ENCODE data around the gene DDR2.

Gene DDR2

DNA sequence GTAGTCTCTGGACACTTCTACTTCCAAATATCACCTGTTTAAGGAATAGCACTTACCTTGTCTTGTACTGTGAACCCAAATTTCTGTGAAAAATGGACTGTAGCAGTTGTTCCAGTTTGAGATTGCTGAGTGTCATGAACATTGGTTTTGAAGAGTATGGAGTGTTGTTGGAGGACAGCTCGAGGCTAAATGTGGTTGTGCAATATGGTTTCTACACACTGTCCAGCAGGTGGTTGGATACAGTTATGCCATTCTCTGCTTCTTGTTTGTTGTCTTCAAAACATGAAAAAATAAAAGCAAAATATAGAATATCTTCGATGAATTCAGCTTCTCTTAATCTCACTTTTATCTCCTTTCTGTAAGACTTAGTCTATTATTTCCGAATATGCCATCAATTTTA is 67.1 kb downstream of the DDR2 start:
- DNase-seq (ENCODE audit: low spot score) = no peak

DNA sequence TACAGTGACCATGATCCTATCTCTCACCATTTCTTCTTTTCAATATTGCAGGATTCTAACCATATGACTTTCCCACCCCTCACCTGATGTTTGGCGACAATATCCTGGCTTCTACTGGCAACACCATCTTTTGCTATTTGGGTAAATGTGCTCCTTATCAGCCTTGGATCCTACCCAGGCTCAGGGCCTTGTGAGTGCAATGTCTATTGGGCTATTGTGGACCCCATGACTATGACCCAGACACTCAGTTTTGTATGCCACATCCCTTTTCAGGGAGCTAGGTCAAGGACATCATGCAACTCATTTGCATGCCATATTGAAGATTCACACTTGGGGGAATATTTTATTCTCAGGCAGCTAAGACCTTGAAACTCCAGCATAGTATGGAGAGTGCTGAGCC is 67.9 kb downstream of the DDR2 start:
- DNase-seq (ENCODE audit: low spot score) = no peak

DNA sequence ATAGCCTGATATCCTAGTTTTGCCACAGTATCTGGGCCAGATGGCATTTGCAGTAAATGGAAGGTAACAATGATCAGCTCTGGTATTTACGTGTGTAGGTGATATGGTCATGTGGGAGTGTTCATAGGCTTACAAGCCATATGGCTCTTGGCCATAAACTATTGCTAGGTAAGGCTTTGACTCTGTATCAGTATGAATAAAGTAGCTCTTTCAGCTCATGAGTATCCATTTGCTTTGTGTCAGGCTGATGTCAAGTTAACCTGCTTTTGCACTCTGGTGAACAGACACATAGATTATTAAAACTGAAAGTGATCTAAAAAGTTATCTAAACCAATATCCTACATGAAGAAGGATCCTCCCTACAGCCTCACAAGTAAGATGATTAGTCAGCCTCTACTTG is 69.0 kb downstream of the DDR2 start:
- no peak for DNase-seq (ENCODE audit: low spot score)

DNA sequence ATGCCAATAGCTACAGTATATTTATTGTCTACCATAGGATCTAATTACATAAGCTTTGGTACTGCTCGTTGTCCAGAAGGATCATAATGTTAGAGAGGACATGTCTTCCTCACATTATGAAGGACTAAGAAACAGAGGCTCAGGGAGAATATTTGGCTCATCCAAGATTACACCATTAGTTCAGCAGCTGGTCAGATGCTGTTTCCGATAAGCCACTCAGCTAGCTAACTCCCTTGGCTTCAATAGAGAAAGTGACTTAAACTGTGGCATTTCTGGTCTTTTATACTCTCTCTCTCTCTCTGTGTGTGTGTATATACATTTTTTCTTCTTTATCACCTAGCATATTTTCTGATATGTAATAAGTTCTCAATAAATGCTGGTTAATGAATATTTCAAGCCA is 70.4 kb downstream of the DDR2 start:
- no peak for DNase-seq (ENCODE audit: low spot score)

DNA sequence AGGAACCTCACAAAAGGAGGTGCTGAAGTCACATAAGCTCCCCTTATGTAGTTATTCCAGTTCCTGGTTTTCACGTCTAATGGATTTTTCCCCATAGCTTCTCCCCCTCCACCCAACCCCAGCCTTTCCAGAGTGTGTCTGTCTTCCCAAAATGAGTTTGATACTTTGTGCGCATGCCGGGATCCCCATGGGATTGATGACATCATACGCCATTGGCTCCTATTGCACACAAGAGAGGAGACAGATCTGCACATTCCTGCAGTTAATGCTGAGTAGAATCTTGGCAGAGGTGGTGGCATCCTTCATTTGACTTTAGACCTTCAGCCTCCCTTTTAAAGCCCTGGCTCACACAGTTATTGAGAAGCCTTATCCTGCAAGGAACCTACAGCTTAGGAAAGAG is 71.4 kb downstream of the DDR2 start:
- no peak for DNase-seq (ENCODE audit: low spot score)

DNA sequence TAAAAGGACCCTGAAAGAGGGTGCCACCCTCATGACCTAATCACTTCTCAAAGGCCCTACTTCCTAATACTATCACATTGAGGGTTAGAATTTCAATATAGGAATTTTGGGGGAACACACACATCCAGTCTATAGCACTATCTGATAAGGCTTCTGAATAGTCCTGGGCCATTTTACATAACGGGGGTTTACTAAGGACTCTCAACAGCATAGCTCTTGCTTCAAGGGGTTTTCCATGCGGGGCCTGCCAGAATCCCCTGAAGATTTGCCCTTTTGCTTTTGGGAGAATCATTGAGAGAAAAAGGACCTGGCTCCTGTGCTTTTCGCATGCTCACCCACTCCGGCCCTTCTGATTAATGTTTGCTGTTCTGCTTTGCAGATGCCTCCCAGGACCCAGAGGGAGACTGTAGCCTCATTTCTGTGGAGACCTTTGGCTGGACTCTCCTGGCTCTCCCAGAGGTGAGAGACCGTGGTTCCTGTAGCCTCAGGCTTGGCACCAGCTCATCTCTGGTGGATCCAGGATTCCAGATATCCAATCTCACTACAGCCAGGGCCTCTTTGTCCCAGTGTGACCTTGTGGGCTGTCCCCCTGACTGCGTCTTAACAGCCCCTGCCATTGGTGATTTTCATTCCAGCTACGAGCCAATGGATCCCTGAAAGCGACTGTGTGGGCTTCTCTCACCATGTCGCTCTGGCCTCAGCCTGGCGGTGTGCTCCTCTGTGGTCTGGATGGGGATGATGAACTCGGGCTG is 72.6 kb downstream of the DDR2 start:
- DNase-seq (ENCODE audit: low spot score) = no peak

DNA sequence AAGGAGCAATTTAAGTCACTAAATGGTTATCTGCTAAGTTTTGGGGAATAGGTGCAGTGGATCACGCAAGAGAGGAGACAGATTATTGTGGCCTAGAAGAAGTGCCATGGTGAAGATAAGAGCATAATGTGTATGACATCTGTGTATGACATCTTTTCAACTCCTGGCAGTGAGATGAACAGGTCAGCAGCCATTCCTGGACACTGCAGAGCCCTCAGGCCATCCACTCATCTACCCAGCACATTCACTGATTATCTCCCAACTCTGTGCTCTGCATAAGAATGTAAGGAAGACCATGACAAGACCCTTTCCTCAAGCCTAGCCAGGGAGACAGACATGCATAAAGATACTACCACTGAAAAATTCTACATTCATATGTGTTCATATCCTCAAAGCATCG is 73.7 kb downstream of the DDR2 start:
- no peak for DNase-seq (ENCODE audit: low spot score)

DNA sequence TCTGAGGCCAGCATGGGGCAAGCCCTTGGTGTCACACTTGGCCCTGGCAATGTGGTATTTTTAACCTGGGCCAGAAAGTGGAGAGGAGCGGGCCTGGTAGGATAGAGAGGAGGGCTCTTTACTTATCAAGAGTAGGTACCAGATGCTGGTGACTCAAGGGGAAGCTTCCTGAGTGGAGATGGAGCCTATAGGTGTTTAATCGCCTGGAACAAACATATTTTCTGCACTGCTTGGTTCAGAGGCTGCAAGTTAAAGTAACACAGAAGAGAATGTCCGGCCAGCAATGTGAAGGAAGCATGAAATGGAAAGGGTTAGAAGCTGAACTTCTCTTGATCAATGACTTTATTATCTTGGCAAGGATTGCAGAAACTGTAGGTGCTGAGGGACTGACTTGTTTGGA is 74.3 kb downstream of the DDR2 start:
- no peak for DNase-seq (ENCODE audit: low spot score)

DNA sequence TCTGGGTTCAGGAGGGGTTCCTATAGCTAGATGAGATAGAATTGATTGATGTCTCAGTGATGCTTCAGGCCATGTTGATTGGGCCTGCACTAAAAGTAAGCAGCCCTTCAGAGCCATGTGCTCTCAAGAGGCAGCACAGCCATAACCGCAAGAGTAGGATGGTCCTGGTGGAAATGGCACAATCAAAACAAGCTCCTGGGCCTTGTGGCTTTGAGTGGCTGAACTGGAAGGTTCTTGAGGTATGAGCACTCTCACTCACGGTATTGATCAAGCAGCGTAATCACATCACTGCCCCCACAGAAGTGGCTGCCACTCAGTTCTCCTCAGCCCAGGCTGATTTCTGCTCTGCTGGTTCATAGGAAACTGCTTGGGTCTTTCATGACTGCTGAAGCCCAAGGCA is 76.0 kb downstream of the DDR2 start:
- no peak for DNase-seq (ENCODE audit: low spot score)

DNA sequence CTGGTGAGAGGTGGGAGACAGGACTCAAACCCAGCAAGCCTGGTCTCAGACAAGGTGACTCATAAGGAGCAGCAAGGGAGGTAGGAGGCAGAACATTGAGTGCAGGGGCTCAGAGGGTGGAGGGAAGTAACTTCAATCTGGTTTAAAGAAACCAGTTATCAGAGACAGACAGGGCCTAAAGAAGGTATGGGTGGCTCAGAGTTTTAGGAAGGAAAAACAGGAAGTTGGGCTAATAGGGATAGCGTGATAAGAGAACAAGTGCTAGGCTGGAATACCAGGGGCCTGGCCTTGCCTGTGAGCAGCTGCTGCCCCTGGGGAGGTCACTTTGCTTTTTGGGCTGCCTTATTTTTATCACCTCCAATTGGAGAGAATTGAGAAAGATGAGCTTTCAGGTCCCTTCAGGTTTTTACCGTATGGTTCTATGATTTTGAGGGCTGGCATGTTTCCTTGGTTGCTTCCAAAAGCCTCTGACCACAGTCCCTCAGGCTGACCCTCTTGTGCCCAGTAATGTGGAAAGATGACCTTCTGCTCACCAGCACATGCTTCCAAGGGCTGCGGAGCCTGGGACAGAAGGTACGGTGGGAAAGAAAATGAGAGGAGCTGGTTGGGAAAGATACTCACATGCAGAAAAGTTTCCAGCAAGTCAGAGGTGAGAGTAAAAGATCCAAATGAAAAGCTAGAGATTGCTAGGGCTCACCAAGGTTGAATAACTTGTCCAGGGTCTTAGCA is 77.0 kb downstream of the DDR2 start:
- no peak for DNase-seq (ENCODE audit: low spot score)

DNA sequence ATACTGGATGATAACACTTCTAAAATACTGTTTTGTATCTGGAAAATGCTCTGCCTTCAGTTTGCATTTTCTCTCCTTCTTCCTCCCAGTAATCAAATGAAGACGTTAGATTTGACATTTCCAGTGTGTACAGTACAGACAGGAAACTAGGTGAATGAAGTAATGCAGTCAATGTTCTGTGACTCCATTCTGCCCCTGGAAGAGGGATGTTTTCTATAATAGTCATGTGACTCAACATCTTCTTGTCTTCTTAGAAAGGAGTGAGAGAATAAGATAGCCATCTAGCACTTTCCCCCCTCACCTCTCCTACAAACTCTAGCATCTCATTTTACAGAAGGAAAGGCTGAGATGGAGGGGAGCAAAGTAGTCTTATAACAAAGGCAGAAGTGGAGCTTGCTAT is 77.6 kb downstream of the DDR2 start:
- no peak for DNase-seq (ENCODE audit: low spot score)

DNA sequence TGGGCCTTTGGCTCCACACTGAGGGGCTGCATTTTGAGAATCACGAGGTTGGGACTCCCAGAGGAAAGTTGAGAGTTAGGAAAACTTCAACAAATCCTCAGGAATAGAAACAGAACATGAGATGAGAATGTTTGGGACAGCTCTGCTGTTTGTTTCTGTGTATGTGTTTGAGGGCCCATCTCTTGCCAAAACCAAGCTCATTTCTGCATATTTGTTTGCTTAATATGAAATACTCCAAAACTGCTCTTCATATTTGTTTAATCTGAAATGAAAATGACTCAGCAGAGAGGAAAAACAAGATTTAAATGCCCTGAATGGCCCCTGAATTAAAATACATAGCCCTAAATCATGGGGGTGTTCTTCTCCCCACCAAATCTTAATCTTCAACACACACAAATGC is 78.1 kb downstream of the DDR2 start:
- DNase-seq (ENCODE audit: low spot score) = no peak

DNA sequence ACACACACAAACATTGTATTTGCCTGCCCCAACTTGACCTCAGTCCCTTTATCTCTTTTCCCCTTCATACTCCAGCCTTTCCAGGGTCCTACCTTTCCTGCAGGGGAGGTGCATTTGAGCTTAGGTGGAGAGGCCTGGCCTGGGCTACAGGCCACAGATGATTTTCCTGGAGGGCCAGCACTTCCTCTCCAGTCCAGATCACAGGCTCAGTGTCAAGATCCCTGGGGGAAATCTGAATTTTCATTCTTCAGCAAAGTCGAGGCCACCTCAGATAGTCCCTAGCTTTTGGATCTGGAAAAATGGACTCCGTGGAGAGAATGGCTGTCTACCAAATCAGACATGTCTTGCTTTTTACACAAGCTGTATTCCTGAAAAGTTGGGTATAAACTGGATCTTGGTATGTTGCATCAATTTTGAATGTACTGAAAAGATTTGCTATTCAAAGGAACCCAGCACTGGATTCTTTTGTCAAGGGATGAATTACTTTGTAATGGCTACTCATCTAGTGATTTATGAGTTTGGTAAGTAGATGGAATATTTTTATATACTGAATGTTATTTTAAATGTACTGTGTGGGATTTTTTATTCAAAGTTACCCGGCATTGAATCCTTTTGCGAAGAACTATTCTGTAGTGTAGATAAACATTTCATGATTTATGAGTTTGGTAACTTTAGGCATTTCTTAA is 78.7 kb downstream of the DDR2 start:
- no peak for DNase-seq (ENCODE audit: low spot score)

DNA sequence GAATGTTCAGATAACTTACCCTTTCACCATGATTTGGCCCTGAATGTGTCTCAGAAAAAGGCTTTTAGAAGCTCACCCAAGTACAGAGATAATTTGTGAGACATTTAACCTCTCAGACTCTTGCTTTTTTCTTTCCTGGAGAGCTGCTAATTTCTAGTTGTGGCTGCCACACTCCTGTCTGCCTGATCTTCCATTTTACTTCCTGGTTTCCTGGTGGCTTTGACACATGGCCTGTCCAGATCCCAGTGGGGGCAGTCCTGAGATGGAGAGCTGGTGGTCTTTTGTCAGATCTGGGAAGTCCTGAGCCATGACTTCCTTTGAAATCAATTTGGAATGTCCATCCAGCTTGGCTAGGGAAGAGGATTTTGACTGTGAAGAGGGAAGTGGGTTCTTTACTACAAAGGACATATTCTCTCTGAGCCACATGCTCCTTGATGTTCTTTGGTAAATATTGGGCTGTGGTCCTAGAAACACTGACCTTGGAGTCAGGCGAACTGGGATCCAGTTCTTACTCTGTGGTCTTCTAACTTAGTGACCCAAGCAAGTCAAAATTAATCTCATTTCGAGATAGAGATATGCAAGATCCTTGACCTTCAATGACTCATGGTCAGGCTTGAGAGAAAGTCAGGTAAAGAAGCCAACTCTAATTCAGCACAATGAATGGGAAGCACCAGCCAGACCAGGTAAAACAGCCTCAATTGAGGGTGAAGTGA is 80.2 kb downstream of the DDR2 start:
- DNase-seq (ENCODE audit: low spot score) = no peak

DNA sequence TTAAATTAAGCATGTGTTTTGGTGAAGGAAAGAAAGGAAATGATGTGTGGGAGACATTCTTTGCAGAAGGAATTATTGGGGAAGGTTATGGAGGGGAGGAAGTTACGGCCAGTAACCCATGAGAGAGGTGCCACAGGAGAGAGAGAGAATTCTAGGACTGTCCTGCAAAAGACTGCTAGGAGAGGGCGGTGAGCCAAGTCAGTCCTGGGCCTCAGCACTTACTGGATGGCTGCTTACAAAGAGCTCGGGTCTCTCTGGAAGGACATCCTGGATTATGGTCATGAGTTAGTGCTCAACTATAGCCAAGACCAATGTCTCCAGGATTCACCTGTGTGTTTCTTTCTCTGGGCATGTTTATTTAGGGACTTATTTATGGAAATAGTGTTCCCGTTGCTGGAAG is 83.9 kb downstream of the DDR2 start:
- DNase-seq (ENCODE audit: low spot score) = no peak

DNA sequence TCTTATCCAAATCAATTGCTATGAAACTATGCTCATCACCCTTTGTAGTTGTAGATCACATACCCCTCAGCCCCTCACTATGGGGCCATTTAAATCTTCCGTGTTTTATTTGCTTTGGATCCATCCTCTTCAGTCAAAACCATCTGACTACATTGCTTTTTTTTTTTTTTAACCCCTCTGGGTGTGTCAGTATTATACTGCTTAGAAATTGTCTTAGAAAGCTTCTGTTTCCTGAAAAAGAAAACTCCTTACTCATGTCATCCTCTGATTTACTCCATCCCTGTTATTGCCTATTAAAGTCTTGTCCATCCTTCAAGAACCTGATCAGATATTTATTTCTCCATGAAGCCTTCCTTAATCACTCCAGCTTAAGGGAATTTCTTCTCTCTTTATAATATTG is 84.3 kb downstream of the DDR2 start:
- DNase-seq (ENCODE audit: low spot score) = no peak

DNA sequence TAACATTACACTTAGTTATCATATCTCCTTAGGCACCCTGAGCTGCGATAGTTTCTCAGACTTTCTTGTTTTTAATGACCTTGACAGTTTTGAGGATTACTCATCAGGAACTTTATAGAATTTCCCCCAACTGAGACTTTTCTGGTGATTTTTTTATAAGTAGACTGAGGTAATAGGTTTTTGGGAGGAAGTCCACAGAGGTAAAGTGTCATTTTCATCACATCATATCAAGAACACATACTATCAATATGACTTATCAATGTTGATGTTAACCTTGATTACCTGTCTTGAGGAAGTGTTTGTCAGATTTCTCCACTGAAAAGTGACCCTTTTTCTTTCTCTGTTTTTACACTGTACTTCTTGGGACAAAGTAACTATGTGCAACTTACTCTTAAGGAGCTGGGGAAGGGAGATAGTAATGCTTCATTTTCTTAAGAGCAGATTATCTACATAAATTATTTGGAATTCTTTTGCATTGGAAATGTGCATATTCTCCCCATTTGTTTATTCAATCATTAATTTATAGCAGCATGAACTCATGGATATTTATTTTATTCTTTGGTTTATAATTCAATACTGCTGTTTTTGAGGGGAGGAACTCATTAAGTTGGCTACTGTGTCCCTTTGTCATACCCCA is 85.4 kb downstream of the DDR2 start:
- no peak for DNase-seq (ENCODE audit: low spot score)

DNA sequence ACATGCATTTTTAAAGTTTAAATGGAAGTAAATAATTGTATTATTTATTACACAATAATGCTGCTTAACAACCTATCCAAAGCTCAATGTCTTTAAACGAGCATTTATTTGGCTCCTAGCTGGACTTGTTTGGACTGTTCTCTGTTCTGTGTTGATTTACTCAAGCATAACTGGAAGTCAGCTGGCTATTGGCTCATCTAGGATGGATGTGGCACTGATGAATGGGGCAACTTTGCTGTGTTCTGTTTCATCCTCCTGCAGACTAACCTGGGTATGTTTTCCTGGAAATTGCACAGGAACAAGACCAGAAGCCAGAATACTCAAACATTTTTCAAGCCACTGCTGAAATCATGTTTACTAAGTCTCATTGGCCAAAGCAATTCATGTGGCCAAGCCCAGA is 87.4 kb downstream of the DDR2 start:
- DNase-seq (ENCODE audit: low spot score) = no peak

DNA sequence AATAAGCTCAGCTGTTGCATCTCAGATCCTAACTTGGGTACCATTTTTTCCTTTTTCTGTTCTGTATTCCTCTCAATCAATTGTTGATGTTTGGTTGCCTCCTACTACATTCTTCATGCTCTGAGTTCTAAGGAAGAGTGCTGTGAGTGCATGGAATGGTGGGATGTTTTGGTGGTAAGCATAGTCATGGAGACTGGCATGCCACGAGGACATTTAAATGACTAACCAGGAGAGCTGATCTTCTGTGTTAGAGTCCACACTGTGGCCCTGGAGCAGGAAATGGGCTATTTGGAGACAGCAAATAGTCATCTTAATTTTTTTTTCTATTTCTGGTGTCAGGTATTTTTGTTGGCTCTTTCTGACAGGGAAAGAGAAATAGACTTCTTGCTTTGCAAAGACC is 88.7 kb downstream of the DDR2 start:
- no peak for DNase-seq (ENCODE audit: low spot score)

DNA sequence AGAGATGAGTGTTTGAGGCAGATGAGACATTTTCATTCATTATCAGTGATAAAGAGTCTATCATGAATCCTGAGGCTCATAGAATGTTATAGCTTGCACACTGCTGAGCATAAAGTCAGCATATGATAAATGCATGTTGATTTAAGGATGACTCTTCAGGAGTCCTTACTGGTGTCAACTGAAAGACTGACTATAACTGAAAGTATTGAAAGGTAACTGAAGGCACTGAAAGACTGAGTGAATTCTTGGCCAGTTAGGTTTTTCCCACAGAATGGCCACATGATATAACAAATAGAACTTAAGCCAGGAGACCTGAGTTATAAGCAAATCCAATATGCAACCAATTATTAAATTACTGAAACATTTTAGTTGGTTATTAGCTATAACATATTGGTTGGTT is 89.2 kb downstream of the DDR2 start:
- DNase-seq (ENCODE audit: low spot score) = no peak

DNA sequence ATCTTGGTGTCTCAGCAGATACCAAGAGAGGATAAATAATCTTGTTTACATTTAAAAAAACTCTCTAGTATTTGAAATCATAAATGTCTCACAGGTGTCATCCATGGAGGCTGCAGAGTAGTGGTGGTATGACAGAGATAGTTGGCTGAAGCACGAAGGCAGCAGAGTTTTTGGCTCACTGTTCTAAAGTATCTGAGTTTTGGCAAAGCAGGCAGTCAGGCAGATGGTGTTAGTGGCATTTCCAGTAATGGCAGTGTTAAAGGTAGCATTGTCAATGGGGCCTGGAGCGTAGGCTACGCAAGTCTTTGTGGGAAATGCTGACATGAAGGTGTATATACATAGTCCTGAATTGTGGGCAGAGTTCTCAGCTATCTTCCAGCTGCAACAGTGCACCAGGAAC is 89.8 kb downstream of the DDR2 start:
- DNase-seq (ENCODE audit: low spot score) = no peak

DNA sequence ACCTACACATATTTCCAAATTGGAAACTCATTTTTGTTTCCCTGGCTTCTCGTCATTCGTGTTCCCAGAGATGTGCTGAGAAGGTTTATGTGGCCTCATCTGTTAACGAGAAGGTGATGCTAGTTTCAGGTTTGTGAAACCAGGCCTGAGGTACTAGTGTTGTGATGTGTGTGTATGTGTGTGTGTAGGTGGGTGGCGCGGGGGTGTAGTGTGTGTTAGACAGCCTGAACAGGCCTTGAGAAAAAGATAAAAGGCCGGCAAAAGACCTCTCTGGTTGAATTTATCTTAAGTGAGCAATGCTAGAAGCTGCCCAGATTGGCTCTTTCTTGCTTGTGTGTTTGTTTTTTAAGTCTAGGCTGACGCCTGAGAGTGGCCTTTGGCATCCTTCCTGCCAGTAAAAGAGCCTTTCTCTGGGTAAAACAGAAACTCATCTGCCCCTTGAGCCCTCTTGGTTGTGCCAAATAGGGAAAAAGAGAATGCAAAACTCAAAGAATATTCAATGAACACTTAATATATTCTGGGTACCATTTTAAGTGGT is 92.4 kb downstream of the DDR2 start:
- DNase-seq (ENCODE audit: low spot score) = no peak

Measured in CD4-positive, alpha-beta T cell treated with Interleukin-2 at 100 ng/mL for 4 hours (primary cell).